PC-3 (cell line): ENCODE data around the gene FEZF1. TPM values are rescaled to one million over a fixed set of nuclear protein-coding genes. Genes with fewer than 3 reads are reported as not detected.

ENCODE experiments used
- ATAC-seq: fragments of 200-7000 bp; cut with Tn5 transposase; 2 replicates; pipeline ENCODE4 v1.9.1; 2020; ENCODE audit warnings: mild to moderate bottlenecking, moderate library complexity
- BruUV-seq: library from RNA; stranded (reverse); fragments of 400-500 nt; replicated peaks from 2 replicates; lab custom pipeline; 2021; lab: Mats Ljungman, UMichigan
- CTCF ChIA-PET: fragments of 300-600 bp; sonication (Branson Sonifier 250); formaldehyde crosslinking; loops from one replicate; lab custom pipeline; 2022; ENCODE audit warnings: antibody characterized with exemption; lab: Charles Lee
- POLR2A ChIA-PET: fragments of 300-600 bp; sonication (Branson Sonifier 250); formaldehyde crosslinking; loops from one replicate; lab custom pipeline; 2022; ENCODE audit warnings: antibody characterized with exemption; ENCODE audit not compliant: unreplicated experiment; lab: Charles Lee
- DNase-seq: peaks from one replicate; pipeline ENCODE4 v3.0.0-alpha.2; 2015
- H2AFZ ChIP-seq: fragments of 300-600 bp; sonication (generic); 2 replicates; pipeline ENCODE4 v1.6.0; 2016; ENCODE audit warnings: antibody characterized with exemption, low read length
- H3F3A ChIP-seq: fragments of 300-600 bp; sonication (generic); one replicate; pipeline ENCODE4 v1.6.0; 2017; ENCODE audit warnings: antibody characterized with exemption, low read length, control low read depth, mild to moderate bottlenecking; ENCODE audit not compliant: unreplicated experiment
- H3K27ac ChIP-seq: fragments of 300-600 bp; sonication (generic); 2 replicates; pipeline ENCODE4 v1.5.1; 2016; ENCODE audit warnings: mild to moderate bottlenecking, low read length
- H3K27me3 ChIP-seq: fragments of 300-600 bp; sonication (generic); 2 replicates; pipeline ENCODE4 v1.6.1; 2016; ENCODE audit warnings: low read length, mixed read lengths
- H3K36me3 ChIP-seq: fragments of 300-600 bp; sonication (generic); 2 replicates; pipeline ENCODE4 v1.6.1; 2016; ENCODE audit warnings: low read depth, mixed run types, low read length, mixed read lengths
- H3K4me1 ChIP-seq: fragments of 300-600 bp; sonication (generic); 2 replicates; pipeline ENCODE4 v1.5.1; 2016; ENCODE audit warnings: low read length; ENCODE audit not compliant: insufficient read depth
- H3K4me2 ChIP-seq: fragments of 300-600 bp; sonication (generic); 2 replicates; pipeline ENCODE4 v1.6.0; 2016; ENCODE audit warnings: low read length
- H3K4me3 ChIP-seq: fragments of 300-600 bp; sonication (generic); 2 replicates; pipeline ENCODE4 v1.5.1; 2016; ENCODE audit warnings: mild to moderate bottlenecking, low read length, mixed read lengths
- H3K79me2 ChIP-seq: fragments of 300-600 bp; sonication (generic); 2 replicates; pipeline ENCODE4 v1.6.1; 2017; ENCODE audit warnings: low read length, mixed read lengths
- H3K9ac ChIP-seq: fragments of 300-600 bp; sonication (generic); 2 replicates; pipeline ENCODE4 v1.6.0; 2016; ENCODE audit warnings: mild to moderate bottlenecking, low read length
- H3K9me2 ChIP-seq: fragments of 300-600 bp; sonication (generic); replicated peaks from 2 replicates; pipeline ENCODE4 v1.6.1; 2016; ENCODE audit warnings: mixed run types, low read length, mixed read lengths
- H3K9me3 ChIP-seq: fragments of 300-600 bp; sonication (generic); 2 replicates; pipeline ENCODE4 v1.6.1; 2016; ENCODE audit warnings: low read length, mixed read lengths
- H4K20me1 ChIP-seq: fragments of 300-600 bp; sonication (generic); 2 replicates; pipeline ENCODE4 v1.6.1; 2016; ENCODE audit warnings: low read length, mixed read lengths
- EZH2 ChIP-seq: fragments of 300-600 bp; sonication (generic); IDR thresholded peaks from one replicate; pipeline ENCODE4 v1.6.1; 2017; ENCODE audit warnings: antibody characterized with exemption, mild to moderate bottlenecking, low read length; ENCODE audit not compliant: unreplicated experiment
- EZH2phosphoT487 ChIP-seq: fragments of 300-600 bp; sonication (generic); IDR thresholded peaks from 2 replicates; pipeline ENCODE4 v1.6.1; 2018; ENCODE audit warnings: mild to moderate bottlenecking, antibody characterized with exemption, low read length, borderline replicate concordance
- intact Hi-C: fragments of 100-400 bp; cut with micrococcal nuclease; formaldehyde crosslinking; loops from 2 replicates; pipeline ENCODE4 v1.9.0; 2023
- total RNA-seq: library from RNA; depleted of rRNA; stranded (reverse); fragments of >200 nt; gene quantifications from 2 replicates; pipeline ENCODE4 v1.2.3, GENCODE V29; 2014
- TF ChIP-seq, protein P1 (sequence below): fragments of 300-600 bp; sonication (generic); conservative IDR thresholded peaks from 2 replicates; pipeline ENCODE4 v1.5.1; 2017; ENCODE audit warnings: antibody characterized with exemption, low read depth, mild to moderate bottlenecking, low read length

Gene FEZF1
- total RNA-seq, 1 experiment from 2014 or later = not detected

DNA sequence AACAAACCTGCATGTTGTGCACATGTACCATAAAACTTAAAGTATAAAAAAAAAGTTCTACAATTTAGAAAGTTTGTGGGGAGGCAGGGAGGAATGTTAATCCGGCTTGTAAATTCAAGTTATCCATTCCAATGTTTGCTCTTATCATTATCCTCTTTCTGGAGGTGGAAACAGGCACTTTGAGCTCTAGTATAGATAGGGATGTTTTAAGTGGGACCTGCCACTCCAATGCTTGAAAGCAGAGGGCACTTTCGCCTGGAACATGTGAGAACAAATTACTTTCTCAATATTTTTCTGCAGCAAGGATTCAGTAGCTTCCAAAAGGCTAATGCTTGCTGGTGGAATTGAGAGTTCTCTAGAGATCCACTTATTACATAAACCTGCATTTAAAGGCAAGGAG lies 45.6 kb downstream of the FEZF1 start:
- no peaks in the 10 kb centered on the region for H3K9me3 ChIP-seq
- ATAC-seq (no peak), DNase-seq (no peak)
- intact Hi-C loops = no loop called here
- no peaks in the 10 kb centered on the region for H3K9me2 ChIP-seq
- no peaks in the 10 kb centered on the region for H3K36me3 ChIP-seq
- no peaks in the 10 kb centered on the region for H4K20me1 ChIP-seq
- no peaks in the 10 kb centered on the region for H3K4me1 ChIP-seq
- no peak overlapping the region for H2AFZ ChIP-seq
- H3K27ac ChIP-seq = no peak overlapping the region
- TF ChIP-seq, protein P1, sequence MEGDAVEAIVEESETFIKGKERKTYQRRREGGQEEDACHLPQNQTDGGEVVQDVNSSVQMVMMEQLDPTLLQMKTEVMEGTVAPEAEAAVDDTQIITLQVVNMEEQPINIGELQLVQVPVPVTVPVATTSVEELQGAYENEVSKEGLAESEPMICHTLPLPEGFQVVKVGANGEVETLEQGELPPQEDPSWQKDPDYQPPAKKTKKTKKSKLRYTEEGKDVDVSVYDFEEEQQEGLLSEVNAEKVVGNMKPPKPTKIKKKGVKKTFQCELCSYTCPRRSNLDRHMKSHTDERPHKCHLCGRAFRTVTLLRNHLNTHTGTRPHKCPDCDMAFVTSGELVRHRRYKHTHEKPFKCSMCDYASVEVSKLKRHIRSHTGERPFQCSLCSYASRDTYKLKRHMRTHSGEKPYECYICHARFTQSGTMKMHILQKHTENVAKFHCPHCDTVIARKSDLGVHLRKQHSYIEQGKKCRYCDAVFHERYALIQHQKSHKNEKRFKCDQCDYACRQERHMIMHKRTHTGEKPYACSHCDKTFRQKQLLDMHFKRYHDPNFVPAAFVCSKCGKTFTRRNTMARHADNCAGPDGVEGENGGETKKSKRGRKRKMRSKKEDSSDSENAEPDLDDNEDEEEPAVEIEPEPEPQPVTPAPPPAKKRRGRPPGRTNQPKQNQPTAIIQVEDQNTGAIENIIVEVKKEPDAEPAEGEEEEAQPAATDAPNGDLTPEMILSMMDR = no peak
- TF ChIP-seq EZH2 (no peak), EZH2phosphoT487 (no peak)
- no peaks in the 10 kb centered on the region for H3K79me2 ChIP-seq
- 0 out of 2 replicates have a peak, but pooled peaks cover 12% of the 10 kb centered on the region for H3K27me3 ChIP-seq
- no peak overlapping the region for H3K9ac ChIP-seq
- no TSS peak for BruUV-seq
- CTCF ChIA-PET = no interaction called here
- H3K4me3 ChIP-seq = no peak overlapping the region
- no peak overlapping the region for H3K4me2 ChIP-seq
- H3F3A ChIP-seq = no peaks in the 10 kb centered on the region
- POLR2A ChIA-PET = no interaction called here

DNA sequence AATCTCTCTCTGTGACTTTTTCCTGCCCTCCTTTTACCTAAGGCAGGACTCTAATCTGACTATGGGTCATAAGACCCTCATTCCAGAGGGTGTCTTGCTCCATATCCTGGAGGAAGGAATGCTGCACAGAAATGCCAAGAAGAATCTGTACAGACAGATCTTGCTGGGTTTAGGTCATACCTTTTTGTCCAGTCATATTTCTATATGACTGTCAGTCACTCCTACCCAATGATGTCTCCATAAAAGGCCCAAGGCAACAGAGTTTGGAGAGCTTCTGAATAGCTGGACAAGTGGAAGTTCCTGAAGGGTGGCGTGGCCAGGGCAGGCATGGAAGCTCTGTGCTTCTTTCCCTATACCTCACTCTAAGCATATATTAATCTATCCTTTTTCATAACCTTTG lies 47.5 kb downstream of the FEZF1 start:
- no peak for TF ChIP-seq EZH2
- TF ChIP-seq, protein P1 = no peak
- no peak for TF ChIP-seq EZH2phosphoT487
- H3K4me1 ChIP-seq = no peaks in the 10 kb centered on the region
- DNase-seq (no peak), ATAC-seq (no peak)
- POLR2A ChIA-PET = no interaction called here
- H3K9me3 ChIP-seq = no peaks in the 10 kb centered on the region
- H3K27ac ChIP-seq = no peak overlapping the region
- H3K79me2 ChIP-seq = no peaks in the 10 kb centered on the region
- intact Hi-C loops = no loop called here
- no peaks in the 10 kb centered on the region for H3K36me3 ChIP-seq
- H3F3A ChIP-seq = no peaks in the 10 kb centered on the region
- H2AFZ ChIP-seq = no peak overlapping the region
- no peak overlapping the region for H3K9ac ChIP-seq
- no peaks in the 10 kb centered on the region for H3K9me2 ChIP-seq
- H3K4me2 ChIP-seq = no peak overlapping the region
- CTCF ChIA-PET = no interaction called here
- no peak overlapping the region for H3K4me3 ChIP-seq
- H3K27me3 ChIP-seq = 0 out of 2 replicates have a peak, but pooled peaks cover 8% of the 10 kb centered on the region
- H4K20me1 ChIP-seq = no peaks in the 10 kb centered on the region
- BruUV-seq = no TSS peak

DNA sequence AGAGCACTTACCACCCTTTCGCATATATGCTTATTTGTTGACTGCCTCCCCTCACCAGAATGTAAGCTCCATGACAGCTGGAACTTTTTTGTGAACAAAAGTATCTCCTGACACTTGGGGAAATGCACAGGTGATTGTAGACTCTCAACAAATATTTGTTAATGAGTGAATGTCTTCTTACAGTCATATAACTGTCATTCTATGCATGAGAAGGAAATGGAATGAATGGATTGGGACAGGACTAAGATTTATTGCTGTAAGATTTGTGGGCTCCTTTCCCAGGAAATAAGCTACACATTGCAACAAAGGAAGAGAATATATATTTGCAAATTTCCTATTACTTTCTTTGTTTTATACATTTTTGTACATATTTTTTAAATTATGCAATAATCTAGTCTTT lies 48.5 kb downstream of the FEZF1 start:
- Histone ChIP-seq H3K4me1 (no peaks in the 10 kb centered on the region), H3K9me2 (no peaks in the 10 kb centered on the region), H2AFZ (no peak overlapping the region), H3K79me2 (no peaks in the 10 kb centered on the region), H3K4me2 (no peak overlapping the region), H3K4me3 (no peak overlapping the region), H3F3A (no peaks in the 10 kb centered on the region), H3K9me3 (no peaks in the 10 kb centered on the region), H3K36me3 (no peaks in the 10 kb centered on the region), H3K27ac (no peak overlapping the region), H3K27me3 (0 out of 2 replicates have a peak, but pooled peaks cover 8% of the 10 kb centered on the region), H3K9ac (no peak overlapping the region), H4K20me1 (no peaks in the 10 kb centered on the region)
- CTCF ChIA-PET = no interaction called here
- no peak for TF ChIP-seq EZH2phosphoT487
- no peak for TF ChIP-seq EZH2
- TF ChIP-seq, protein P1 = no peak
- intact Hi-C loops = no loop called here
- no peak for ATAC-seq
- BruUV-seq = no TSS peak
- POLR2A ChIA-PET = no interaction called here
- no peak for DNase-seq
